K562 (cell line): ENCODE measurements around the gene LYZL6. TPM values are rescaled to one million over a fixed set of nuclear protein-coding genes. Genes with fewer than 3 reads are reported as not detected.

Source experiments
- ATAC-seq: fragments of 200-7000 bp; cut with Tn5 transposase; 3 replicates; pipeline ENCODE4 v1.9.1; 2020; ENCODE audit warnings: moderate library complexity
- BruUV-seq: library from RNA; stranded (reverse); fragments of 400-500 nt; replicated peaks from 2 replicates; lab custom pipeline; 2021; lab: Mats Ljungman, UMichigan
- CTCF ChIA-PET: fragments of 300-600 bp; formaldehyde crosslinking; extraction: SDS; loops from one replicate; lab custom pipeline; 2021; ENCODE audit warnings: low intra/inter-chr PET ratio; lab: Yijun Ruan, JAX
- POLR2A ChIA-PET: fragments of 300-600, 350-650 bp; sonication (Branson Sonifier 250); formaldehyde crosslinking; extraction: SDS; loops from one replicate; lab custom pipeline; 2021; ENCODE audit warnings: antibody characterized with exemption, inconsistent platforms; lab: Yijun Ruan, JAX
- DNase-seq, 4 experiments: peaks; one replicate each; pipeline versions ENCODE4 v3.0.0 to v3.0.0-alpha.2; 2011 to 2018; ENCODE audit warnings: low spot score in 3 of 4, mixed read lengths in 3 of 4; ENCODE audit errors: extremely low read depth in 1 of 4
- FAIRE-seq: peaks from 2 replicates; lab custom pipeline; 2011; peaks lifted over from hg19 to GRCh38; lab: Jason Lieb, UNC
- H2AFZ ChIP-seq: 2 replicates; pipeline ENCODE4 v1.6.0; 2011; ENCODE audit warnings: low read depth, low read length, control low read depth, inconsistent platforms
- H3K27ac ChIP-seq: fragments of 200-600 bp; 3 replicates; pipeline ENCODE4 v1.8.0; 2011; ENCODE audit warnings: low read depth, mild to moderate bottlenecking, control low read depth, inconsistent platforms, low read length, moderate library complexity, mixed read lengths; ENCODE audit errors: extremely low read depth
- H3K27me3 ChIP-seq, 2 experiments: fragments of 300-600 bp in 1 of 2; 2 replicates in 1 of 2; 3 replicates in 1 of 2; pipeline versions ENCODE4 v1.6.0 to v1.8.0; 2011; ENCODE audit warnings: inconsistent platforms in 2 of 2, low read length in 2 of 2, mild to moderate bottlenecking in 1 of 2, mixed read lengths in 1 of 2, moderate library complexity in 1 of 2; ENCODE audit not compliant: control insufficient read depth in 2 of 2, insufficient read depth in 2 of 2
- H3K36me3 ChIP-seq: fragments of 300-600 bp; 3 replicates; pipeline ENCODE4 v1.8.0; 2011; ENCODE audit warnings: mild to moderate bottlenecking, low read length, inconsistent platforms; ENCODE audit not compliant: control insufficient read depth, insufficient read depth
- H3K4me1 ChIP-seq, 2 experiments: fragments of 200-600 bp in 1 of 2; replicated peaks in 1 of 2; 2 replicates in 1 of 2; 3 replicates in 1 of 2; pipeline versions ENCODE4 v1.5.1 to v1.8.0; 2011; ENCODE audit warnings: inconsistent platforms in 2 of 2, low read length in 2 of 2, mild to moderate bottlenecking in 1 of 2, mixed read lengths in 1 of 2, moderate library complexity in 1 of 2; ENCODE audit not compliant: control insufficient read depth in 2 of 2, insufficient read depth in 2 of 2
- H3K4me2 ChIP-seq: 2 replicates; pipeline ENCODE4 v1.6.1; 2011; ENCODE audit warnings: low read length, control low read depth, inconsistent platforms, mixed read lengths; ENCODE audit not compliant: insufficient read depth
- H3K4me3 ChIP-seq: fragments of 200-600 bp; sonication (generic), shearing (Covaris generic); 2 replicates; pipeline ENCODE4 v1.5.1; 2016; ENCODE audit warnings: control low read depth, inconsistent platforms
- H3K79me2 ChIP-seq: fragments of 200-600 bp; 3 replicates; pipeline ENCODE4 v1.8.0; 2011; ENCODE audit warnings: low read length, inconsistent platforms; ENCODE audit not compliant: control insufficient read depth, insufficient read depth
- H3K9ac ChIP-seq, 2 experiments: 2 replicates each; pipeline versions ENCODE4 v1.6.0 to v1.6.1; 2011; ENCODE audit warnings: low read depth in 2 of 2, low read length in 2 of 2, control low read depth in 1 of 2, inconsistent platforms in 1 of 2, mild to moderate bottlenecking in 1 of 2, mixed read lengths in 1 of 2; ENCODE audit not compliant: insufficient read depth in 1 of 2
- H3K9me1 ChIP-seq: one replicate; pipeline ENCODE4 v1.6.0; 2011; ENCODE audit warnings: inconsistent platforms, mild to moderate bottlenecking, low read length, moderate library complexity; ENCODE audit not compliant: control insufficient read depth, insufficient read depth
- H3K9me3 ChIP-seq: replicated peaks from 2 replicates; pipeline ENCODE4 v1.5.1; 2011; ENCODE audit warnings: low read depth, low read length, inconsistent platforms; ENCODE audit not compliant: control insufficient read depth, insufficient read depth
- H4K20me1 ChIP-seq: replicated peaks from 2 replicates; pipeline ENCODE4 v1.6.1; 2011; ENCODE audit warnings: low read length, inconsistent platforms, mixed read lengths; ENCODE audit not compliant: control insufficient read depth, insufficient read depth
- ARID1B ChIP-seq: fragments of 450-650 bp; IDR thresholded peaks from 2 replicates; pipeline ENCODE4 v1.6.1; 2016; ENCODE audit warnings: antibody characterized with exemption, mild to moderate bottlenecking, inconsistent platforms
- ARID3A ChIP-seq: IDR thresholded peaks from 2 replicates; pipeline ENCODE4 v1.6.1; 2012; ENCODE audit warnings: low read depth, low read length, improper control_type of control experiment, borderline replicate concordance
- CEBPB ChIP-seq: fragments of 450-650 bp; IDR thresholded peaks from 2 replicates; pipeline ENCODE4 v1.6.1; 2016; ENCODE audit warnings: missing genetic modification characterization, missing compliant biosample characterization
- FOSL1 ChIP-seq: fragments of 200-800 bp; sonication (Bioruptor generic); conservative IDR thresholded peaks from 2 replicates; pipeline ENCODE4 v1.6.1; 2016; ENCODE audit warnings: missing genetic modification characterization, missing compliant biosample characterization
- FOXK2 ChIP-seq, 2 experiments: fragments of 450-650 bp; IDR thresholded peaks in 1 of 2; conservative IDR thresholded peaks in 1 of 2; 2 replicates each; pipeline ENCODE4 v1.6.1; 2016; ENCODE audit warnings: low read depth in 2 of 2, mild to moderate bottlenecking in 1 of 2
- KAT2B ChIP-seq: IDR thresholded peaks from one replicate; pipeline ENCODE4 v1.6.1; 2012; ENCODE audit warnings: low read depth, mild to moderate bottlenecking, control low read depth, inconsistent platforms, low read length, moderate library complexity
- NCOR1 ChIP-seq: fragments of 450-650 bp; IDR thresholded peaks from 2 replicates; pipeline ENCODE4 v1.6.1; 2016; ENCODE audit warnings: mild to moderate bottlenecking, moderate library complexity
- PTBP1 ChIP-seq: fragments of 200-400 bp; formaldehyde crosslinking; IDR thresholded peaks from 2 replicates; pipeline ENCODE4 v1.6.1; 2017; ENCODE audit warnings: low read depth, low read length
- RHOXF2B ChIP-seq: fragments of 250-450 bp; sonication (Bioruptor Pico); conservative IDR thresholded peaks from 2 replicates; pipeline ENCODE4 v1.5.1; 2021
- TFAM ChIP-seq: fragments of 250-450 bp; sonication (Bioruptor Pico); conservative IDR thresholded peaks from 2 replicates; pipeline ENCODE4 v1.5.0; 2021; ENCODE audit warnings: mild to moderate bottlenecking, moderate library complexity
- TGIF2 ChIP-seq: sonication (generic); formaldehyde crosslinking; IDR thresholded peaks from 2 replicates; pipeline ENCODE4 v1.8.1; 2022; ENCODE audit warnings: mild to moderate bottlenecking, missing genetic modification reagents, moderate library complexity
- USF2 ChIP-seq: sonication (generic); formaldehyde crosslinking; IDR thresholded peaks from 2 replicates; pipeline ENCODE4 v1.5.0; 2020; ENCODE audit warnings: missing genetic modification reagents
- ZNF175 ChIP-seq: fragments of 200-800 bp; sonication (Bioruptor generic); IDR thresholded peaks from 2 replicates; pipeline ENCODE4 v1.6.1; 2016; ENCODE audit warnings: low read depth, mild to moderate bottlenecking, missing genetic modification characterization, missing compliant biosample characterization
- ZNF311 ChIP-seq: fragments of 250-450 bp; sonication (Bioruptor Pico); IDR thresholded peaks from 2 replicates; pipeline ENCODE4 v1.4.0; 2020; ENCODE audit warnings: mild to moderate bottlenecking, moderate library complexity
- ZNF589 ChIP-seq: fragments of 200-800 bp; sonication (Bioruptor generic); IDR thresholded peaks from 2 replicates; pipeline ENCODE4 v1.6.1; 2016; ENCODE audit warnings: low read depth, missing genetic modification characterization, missing compliant biosample characterization
- ZNF668 ChIP-seq: fragments of 250-450 bp; sonication (Bioruptor Pico); IDR thresholded peaks from 2 replicates; pipeline ENCODE4 v1.8.0; 2022; ENCODE audit warnings: mild to moderate bottlenecking, inconsistent platforms
- ZNF740 ChIP-seq, 3 experiments: fragments of 200-800 bp in 1 of 3; sonication (Bioruptor generic) in 1 of 3; sonication (generic) in 1 of 3; formaldehyde crosslinking in 1 of 3; IDR thresholded peaks; 2 replicates each; pipeline versions ENCODE4 v1.6.1 to v1.8.0; 2016 to 2022; ENCODE audit warnings: mild to moderate bottlenecking in 2 of 3, missing compliant biosample characterization in 2 of 3, missing genetic modification characterization in 2 of 3, missing genetic modification reagents in 1 of 3
- WGBS: fragments of 100-300 bp; shearing (Covaris generic); methylation state at CpG from one replicate; pipeline ENCODE4 v1.1.6; 2016; ENCODE audit warnings: low coverage, mixed read lengths; ENCODE audit not compliant: insufficient coverage; ENCODE audit errors: missing lambda C conversion rate; 5-methylcytosine and 5-hydroxymethylcytosine counted together
- in situ Hi-C: fragments of 300-500 bp; cut with MboI; formaldehyde crosslinking; loops from 4 replicates; pipeline ENCODE4 v1.15.0; 2018; ENCODE audit warnings: inconsistent platforms, mixed read lengths
- intact Hi-C: fragments of 100-400 bp; cut with micrococcal nuclease; formaldehyde crosslinking; loops from 2 replicates; pipeline ENCODE4 v1.14.2; 2022
- polyA plus RNA-seq, 8 experiments: library from polyadenylated mRNA; depleted of rRNA in 4 of 8; stranded (reverse) in 5 of 8; unstranded in 3 of 8; fragments of >200 nt; fragmentation: Nextera tagmentation in 2 of 8; fragmentation: Illumina TruSeq in 1 of 8; extraction: Ambion mirVana in 2 of 8; extraction: Trizol in 1 of 8; gene quantifications; 2 replicates each; pipeline versions ENCODE4 v1.2.1 to v1.2.3, GENCODE V29; 2011 to 2014; ENCODE audit warnings: inconsistent platforms in 1 of 8, missing spikeins in 1 of 8
- total RNA-seq, 7 experiments: library from RNA; depleted of rRNA in 6 of 7; stranded (reverse); fragments of >200 nt in 6 of 7; fragmentation: Illumina TruSeq in 2 of 7; extraction: Trizol in 2 of 7; gene quantifications; 2 replicates each; pipeline versions ENCODE4 v1.2.1 to v1.2.3, GENCODE V29; 2011 to 2021; ENCODE audit warnings: low replicate concordance in 1 of 7

Gene LYZL6
- total and polyA plus RNA-seq, 9 of the 15 experiments (the other 6 are each of a cell fraction or from before 2014, with no cell fraction given) = not detected

GRCh38 chr17:35898283-35899070 lies 45.0 kb downstream of the LYZL6 start:
- Histone ChIP-seq H3K4me1 (peaks cover 9 to 27% of the 10 kb centered on the region in 2 experiments; a peak in 4 of 5 replicates), H3K36me3 (no peaks in the 10 kb centered on the region), H3K79me2 (no peaks in the 10 kb centered on the region), H3K9ac (no peak overlapping the region), H3K27ac (no peak overlapping the region), H3K9me3 (no peaks in the 10 kb centered on the region), H3K9me1 (no peaks in the 10 kb centered on the region), H3K27me3 (no peaks in the 10 kb centered on the region), H3K4me2 (no peak overlapping the region), H3K4me3 (no peak overlapping the region), H2AFZ (peak overlapping the region; percentile 52; the same call in 1 of the 2 replicates), H4K20me1 (no peaks in the 10 kb centered on the region)
- ChIA-PET POLR2A (interaction anchor here (0.8 to 1.6 kb wide), 3 partner anchors 9 to 32 kb away, joined by 4 read pairs; partner anchors contain the start of gene RDM1), CTCF (no interaction called here)
- ATAC-seq (peak; percentile 31; the same call in 2 of the 3 replicates), FAIRE-seq (no peak), DNase-seq (no peak)
- intact Hi-C loops (no loop called here), in situ Hi-C loops (no loop called here)
- WGBS = 25% methylated on average over 6 of the region's 6 CpGs
- BruUV-seq = no TSS peak
- no peak for TF ChIP-seq RHOXF2B (CRISPR knock-in tag)
- no peak for TF ChIP-seq TFAM (CRISPR knock-in tag)
- no peak for TF ChIP-seq FOXK2 (conservative IDR thresholded peaks at IDR 0.05 in 1 of 2, IDR thresholded peaks at IDR 0.05 in 1 of 2; ENCODE audit: low read depth in 2 of 2)
- TF ChIP-seq ZNF311 (CRISPR knock-in tag) = 0 out of 2 replicates have a peak, but pooled peaks have one; percentile 24
- no peak for TF ChIP-seq ARID3A
- no peak for TF ChIP-seq NCOR1
- TF ChIP-seq ZNF589 = 0 out of 2 replicates have a peak, but pooled peaks have one; percentile 55
- no peak for TF ChIP-seq ZNF740 (CRISPR knock-in tag; IDR thresholded peaks at IDR 0.05)
- TF ChIP-seq ZNF740 (tag; IDR thresholded peaks at IDR 0.05) = no peak
- no peak for TF ChIP-seq PTBP1
- TF ChIP-seq USF2 (CRISPR knock-in tag) = peak; percentile 68
- TF ChIP-seq CEBPB (tag) = peak; percentile 40; the same call in 1 of the 2 replicates
- no peak for TF ChIP-seq FOSL1 (tag)
- no peak for TF ChIP-seq KAT2B
- no peak for TF ChIP-seq ARID1B
- TF ChIP-seq ZNF175 (CRISPR knock-in tag) = peak; percentile 81; the same call in 1 of the 2 replicates
- no peak for TF ChIP-seq TGIF2 (CRISPR knock-in tag)
- no peak for TF ChIP-seq ZNF668 (CRISPR knock-in tag)
